G401.6 (cell line): ENCODE measurements around the gene SLC7A8.

ENCODE experiments used
- FAIRE-seq: peaks from 2 replicates; lab custom pipeline; 2012; peaks lifted over from hg19 to GRCh38; lab: Jason Lieb, UNC

SLC7A8 gene

DNA sequence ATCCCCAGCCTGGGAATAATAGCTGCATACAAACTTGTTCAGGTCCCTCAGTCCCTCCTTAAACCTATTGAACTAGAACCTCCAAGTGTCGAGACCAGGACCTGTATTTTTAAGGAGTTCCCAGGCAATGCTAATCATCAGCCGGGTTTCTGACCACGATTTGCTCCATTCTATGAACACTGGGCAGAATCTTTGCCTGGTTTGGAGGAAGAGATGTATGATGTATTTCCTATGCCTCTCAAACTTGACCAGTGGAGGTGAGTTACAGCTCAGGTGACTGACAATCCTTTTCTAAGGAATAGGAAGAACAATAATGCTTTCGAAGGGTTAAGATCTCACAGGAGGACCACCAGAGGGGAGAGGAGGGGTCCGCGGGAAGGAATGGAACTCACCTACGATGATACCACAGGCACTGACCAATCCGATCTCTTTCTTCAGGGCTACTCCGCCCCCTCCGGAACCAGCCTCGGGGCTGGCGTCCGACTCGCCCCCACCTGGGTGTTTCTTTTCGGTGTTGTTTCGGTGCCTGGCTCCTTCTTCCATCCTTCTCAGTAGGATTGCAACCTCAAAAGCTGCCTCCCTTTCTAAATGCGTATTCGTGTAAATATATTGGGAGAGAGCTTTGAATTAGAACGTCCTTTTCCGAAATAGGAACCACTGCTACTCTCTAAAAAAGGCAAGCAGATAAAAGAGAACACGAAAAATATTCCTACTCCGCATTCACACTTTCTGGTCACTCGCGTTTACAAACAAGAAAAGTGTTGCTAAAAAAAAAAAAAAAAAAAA is 895 bp downstream of the SLC7A8 start:
- no peak for FAIRE-seq

DNA sequence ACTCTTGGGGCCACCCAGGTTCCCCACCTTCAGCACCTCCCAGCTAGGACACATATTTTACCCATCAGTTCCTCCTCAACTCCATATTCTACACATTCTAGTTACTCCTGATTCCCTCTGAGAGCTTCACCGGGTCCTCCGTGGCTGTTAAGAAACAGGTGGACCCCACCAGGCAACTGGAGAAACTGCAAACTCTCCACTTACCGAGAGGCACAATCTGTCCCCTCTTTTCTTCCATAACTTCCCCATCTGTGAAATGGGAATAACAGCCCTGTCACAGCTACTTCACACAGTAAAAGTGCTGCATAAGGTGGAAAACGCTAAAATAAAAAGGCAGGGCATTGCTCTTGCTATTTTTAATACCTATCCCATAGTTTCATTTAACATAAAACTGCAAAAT is 1.5 kb downstream of the SLC7A8 start:
- no peak for FAIRE-seq

DNA sequence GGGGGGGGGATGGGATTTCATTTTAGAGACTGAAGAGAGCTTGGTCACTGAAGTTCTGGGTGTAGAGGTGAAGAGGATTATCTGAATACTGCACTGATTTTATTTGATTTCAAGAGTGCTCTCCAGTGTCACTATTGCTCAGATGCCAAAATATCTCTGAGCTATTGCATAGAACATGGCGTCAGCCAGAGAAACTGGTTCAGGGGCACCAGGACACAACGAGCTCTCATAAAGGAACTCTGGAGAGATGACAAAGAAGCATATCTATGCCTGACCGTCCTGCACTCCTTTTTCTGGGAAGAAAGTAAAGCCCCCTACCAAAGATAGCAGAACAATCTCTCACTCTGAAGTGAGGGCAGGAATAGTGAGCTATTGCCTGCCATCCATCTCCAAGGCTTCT is 2.0 kb downstream of the SLC7A8 start:
- no peak for FAIRE-seq

DNA sequence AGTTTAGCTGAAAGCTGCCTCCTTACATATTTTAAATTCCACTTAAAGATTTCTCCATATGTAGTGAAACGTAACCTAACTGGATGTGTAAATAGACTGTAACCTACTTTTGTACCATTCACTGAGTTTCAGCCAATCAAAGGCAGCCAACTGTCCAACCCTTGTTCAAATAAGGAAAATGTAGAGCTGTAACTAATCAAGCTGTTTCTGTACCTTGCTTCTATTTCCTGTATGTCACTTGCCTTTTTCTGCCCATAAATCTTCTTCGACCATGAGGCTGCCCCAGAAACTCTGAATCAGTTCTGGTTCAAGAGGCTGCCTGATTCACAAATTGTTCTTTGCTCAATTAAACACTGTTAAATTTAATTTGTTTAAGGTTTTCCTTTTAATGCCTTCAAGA is 6.3 kb downstream of the SLC7A8 start:
- FAIRE-seq = no peak

DNA sequence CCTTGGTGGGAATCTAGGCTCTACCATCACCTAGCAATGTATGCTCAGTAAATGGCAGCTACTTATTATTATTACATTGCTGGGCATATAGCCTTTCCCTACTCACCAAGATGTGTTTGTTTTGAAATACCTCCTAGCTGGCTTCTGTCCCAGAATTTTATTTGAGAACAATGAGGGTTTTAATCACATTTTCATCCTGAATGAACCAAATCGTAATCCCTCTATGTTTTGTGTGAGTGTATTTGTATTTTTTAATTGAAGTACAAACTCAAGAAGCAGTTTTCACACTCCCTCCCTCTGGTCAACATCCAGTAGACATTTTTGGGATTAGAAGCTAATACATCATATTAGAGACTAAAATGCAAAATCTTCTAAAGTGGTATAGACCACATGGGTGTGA is 7.6 kb downstream of the SLC7A8 start:
- FAIRE-seq = no peak

DNA sequence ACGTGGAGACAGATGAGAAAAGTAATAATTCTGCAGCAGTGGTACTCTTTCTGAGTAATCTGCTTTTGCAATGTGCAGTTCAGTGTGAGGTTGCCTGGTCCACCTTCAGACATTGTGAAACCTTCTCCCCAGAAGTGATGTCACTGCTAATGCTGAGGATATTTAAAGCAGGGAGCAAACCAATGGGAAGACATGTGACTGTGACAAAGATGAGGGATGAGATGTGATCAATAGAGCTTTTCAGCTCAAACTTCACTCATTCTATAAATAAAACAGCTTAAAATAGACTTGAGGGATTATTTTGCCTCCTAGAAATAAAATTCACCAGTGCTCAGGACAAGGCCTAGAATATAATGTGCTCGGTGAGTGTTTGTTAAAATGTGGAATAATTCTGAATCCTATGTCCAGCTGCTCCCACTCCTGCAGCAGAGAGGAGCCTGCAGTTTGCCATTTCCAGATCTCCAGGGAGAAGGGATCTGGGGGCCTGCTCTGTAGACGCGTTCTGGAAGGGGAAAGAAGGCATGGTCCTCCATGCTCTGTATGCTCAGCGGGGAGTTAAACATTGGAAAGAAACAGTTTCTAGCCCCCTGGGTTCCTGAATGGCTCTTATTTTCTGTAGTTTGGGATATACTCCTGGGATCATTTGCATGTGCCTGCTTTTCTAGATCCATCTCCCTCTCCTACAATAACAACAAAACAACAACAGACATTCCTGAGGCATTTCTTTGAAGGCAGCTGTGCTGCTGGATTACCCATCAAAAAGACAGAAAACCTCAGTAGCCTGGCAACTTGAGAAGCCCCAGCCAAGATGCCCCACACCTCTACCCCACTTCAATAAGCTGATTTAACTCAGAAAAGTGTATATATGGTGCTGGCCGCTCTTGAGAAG is 8.9 kb downstream of the SLC7A8 start:
- FAIRE-seq = no peak

DNA sequence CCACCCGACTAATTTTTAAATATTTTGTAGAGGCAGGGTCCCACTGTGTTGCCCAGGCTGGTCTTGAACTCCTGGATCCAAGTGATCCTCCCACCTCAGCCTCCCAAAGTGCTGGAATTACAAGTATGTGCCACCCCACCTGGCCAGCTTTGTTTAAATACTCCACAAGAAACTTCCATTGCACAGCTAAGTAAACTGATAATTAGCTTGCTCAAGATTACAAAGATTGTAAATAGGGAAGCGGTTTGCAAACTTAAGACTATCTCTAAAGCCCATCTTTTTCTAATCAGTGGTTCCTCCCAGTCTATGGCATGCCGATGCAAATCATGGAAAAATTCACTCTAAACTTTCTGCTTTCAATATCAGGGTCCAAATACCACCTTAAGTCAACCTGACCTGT is 9.7 kb downstream of the SLC7A8 start:
- FAIRE-seq = no peak

DNA sequence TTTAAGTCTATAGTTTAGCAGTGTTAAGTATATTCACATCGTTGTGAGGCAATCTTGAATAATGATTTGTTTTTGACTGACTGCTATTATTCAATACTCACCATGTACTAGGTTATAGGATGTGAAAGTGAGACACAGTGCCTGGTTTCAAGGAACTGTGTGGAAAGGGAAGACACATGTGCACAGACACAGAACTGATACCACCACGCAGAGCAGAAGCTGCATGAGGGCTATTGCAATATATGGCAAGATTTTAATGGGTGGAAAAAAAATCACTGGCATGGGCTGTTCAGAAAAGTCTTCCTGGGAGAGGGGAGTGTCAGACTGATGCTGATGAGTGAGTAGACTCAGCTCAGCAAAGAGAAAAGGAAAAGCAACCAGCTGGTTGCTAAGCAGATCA is 10.4 kb downstream of the SLC7A8 start:
- FAIRE-seq = no peak

DNA sequence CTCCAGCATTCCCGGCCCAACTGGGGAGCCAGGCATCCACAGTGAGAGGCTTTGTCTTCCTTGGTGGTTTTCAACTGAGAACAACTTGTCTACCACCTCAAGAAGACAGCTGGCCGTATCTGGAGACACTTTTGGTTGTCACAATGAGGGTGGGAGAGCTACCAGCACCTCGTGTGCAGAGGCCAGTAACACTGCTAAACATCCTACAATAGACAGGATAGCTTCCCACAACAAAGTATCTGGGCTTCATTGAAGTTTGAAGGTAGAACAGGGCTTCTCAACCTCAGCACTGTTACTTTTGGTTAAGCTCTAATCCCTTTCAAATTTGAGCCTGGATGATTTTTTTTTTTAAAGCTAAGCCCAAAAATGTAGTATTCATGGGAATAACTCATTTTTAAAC is 10.9 kb downstream of the SLC7A8 start:
- no peak for FAIRE-seq

DNA sequence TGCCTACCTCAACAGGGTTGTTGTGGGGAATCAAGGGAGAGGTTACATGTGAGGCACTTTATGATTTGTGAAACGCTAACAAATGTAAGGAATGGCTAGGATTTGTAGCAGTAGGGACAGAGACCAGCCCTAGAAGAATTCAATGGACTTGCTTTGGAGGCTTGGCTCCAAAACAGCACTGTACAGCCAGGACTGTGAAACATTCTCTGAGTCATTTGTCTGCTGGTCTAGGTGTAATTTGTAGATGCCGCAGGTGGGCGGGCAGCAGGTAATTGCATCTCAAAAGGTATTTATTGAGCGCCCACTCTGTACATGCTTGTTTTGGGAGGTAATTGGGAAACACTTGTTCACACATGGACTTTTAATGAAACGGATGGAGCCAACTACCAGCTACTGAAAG is 11.4 kb downstream of the SLC7A8 start:
- FAIRE-seq = no peak

DNA sequence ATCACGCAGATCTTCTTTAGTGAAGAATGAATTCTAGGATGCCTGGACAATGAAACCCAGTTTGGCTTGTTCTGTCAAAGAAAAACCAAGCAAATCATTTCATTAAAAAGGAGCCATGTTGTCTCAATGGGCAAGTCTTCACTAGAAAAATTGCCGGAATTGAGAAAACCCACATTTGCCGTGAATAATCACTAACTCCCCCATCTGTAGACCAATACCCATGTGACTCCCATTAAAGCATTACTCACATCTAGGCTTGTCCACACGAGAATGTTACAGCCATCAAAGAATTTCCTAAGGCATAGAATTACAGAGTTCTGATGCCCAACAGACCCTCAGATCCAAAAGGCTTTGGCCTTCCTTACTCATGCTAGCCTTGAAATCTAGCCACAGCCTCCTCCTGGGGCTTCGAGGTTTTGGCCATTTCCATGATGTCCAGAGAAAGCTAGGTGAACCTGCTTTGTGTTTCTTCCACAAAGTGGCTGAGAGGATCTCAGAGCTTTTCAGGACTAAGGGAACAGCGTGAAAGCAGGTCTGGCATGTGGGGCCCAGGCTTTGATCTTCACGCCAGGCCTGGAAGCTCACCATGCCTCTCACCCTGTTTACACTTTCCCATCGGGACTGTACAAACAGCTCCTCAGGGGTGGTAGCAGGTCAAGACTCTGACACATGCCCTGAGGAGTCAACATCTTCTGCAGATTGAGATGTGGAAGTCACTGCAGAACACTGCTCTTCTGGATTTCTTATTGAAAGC is 12.1 kb downstream of the SLC7A8 start:
- no peak for FAIRE-seq

DNA sequence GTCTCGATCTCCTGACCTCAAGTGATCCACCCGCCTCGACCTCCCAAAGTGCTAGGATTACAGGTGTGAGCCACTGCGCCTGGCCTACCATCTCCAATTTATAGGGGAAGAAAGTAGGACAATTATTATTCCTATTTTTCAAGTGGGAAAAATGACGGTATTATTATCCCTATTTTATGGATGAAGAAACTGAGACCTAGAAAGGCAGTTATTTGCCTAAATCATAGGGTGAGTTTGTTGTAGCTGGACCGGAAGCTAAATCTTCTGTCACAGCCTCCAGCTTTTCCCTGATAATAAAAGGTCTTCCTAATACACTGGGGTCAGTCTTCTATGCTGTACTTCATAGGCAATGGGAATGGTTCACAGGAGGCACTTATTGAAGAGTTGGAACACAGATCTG is 13.8 kb downstream of the SLC7A8 start:
- FAIRE-seq = no peak

DNA sequence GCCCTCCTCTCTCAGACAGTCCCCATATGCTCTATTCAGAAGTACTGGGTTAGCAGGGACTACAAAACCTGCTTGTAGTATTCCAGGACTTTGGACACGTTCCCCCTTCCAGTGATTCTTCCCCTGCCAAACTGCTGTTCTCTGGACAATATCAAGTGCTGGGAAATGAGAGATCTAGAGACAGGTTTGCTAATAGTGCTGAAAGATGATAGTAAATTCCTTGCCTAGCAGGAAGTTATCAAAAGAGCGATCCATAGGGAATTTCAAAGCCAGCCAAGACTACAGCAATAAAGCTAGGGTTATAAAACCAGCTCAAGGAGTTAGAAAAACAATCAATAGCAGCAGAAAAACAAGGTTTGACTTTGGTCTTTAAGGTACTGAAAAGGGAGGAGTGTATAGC is 15.2 kb downstream of the SLC7A8 start:
- no peak for FAIRE-seq

DNA sequence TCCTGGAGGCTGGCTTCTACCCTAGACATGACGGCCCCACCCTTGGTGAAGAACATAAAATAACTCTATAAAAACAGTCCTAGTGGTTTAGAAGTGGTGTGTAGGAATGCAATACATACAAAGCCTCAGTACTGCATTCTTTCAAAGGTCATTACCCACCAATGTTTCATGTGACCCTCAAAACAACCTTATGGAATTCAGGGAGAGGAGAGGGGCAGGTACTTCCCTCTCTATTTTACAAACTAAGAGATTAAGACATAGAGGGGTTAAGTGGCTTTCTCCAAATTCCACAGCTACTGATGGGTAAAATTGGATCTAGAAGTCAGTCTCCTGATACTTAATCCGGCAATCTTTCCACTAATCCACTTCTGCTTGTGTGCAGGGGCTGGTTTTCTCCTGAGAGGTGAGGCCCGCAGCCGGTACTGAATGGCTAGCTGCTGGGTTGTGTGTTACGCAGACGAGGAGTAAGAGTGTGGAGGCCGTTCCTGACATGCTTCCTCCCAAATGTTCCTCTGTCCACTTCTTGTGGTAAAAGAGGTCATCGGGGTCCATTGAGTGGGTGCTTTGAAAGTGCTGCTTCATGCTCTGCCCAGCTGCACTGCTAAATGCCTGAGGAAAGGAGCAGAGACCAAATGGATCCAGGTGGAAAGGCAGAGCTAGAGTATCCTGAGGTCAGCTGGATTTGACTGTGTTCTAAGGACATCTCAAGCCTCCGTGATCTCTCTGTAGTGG is 16.2 kb downstream of the SLC7A8 start:
- no peak for FAIRE-seq

DNA sequence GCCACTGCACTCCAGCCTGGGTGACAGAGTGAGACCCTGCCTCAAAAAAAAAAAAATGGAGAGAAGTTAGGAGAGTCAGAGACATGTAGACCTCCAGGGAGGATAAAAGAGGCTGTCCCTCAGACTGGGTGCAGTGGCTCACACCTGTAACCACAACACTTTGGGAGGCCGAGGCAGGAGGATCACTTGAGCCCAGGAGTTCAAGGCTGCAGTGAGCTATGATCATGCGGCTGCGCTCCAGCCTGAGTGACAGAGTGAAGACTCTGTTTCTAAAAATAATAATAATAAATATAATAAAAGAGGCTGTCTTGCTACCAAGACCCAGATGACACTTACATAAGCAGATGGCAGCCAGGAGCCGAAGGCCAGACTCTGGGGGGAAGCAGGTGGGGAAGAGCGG is 18.5 kb downstream of the SLC7A8 start:
- no peak for FAIRE-seq

DNA sequence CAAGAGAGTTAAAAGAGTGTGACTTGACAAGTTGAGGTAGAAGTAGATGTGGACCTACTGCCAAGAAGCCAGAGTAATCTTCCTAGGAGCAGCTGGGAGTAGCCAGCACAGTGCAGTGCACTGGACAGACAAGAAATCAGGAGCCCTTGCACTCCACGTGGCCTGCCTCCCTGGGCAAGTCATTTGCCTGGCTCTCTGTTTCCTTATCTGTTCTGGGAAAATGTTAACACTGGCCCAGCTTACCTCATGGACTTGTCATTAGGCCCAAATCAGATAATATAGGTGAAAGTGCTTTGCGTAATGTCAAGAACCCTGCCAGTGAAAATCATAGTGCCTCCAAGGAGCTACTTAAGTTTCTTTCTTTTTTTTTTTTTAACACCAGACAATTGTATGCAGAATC is 19.2 kb downstream of the SLC7A8 start:
- no peak for FAIRE-seq

DNA sequence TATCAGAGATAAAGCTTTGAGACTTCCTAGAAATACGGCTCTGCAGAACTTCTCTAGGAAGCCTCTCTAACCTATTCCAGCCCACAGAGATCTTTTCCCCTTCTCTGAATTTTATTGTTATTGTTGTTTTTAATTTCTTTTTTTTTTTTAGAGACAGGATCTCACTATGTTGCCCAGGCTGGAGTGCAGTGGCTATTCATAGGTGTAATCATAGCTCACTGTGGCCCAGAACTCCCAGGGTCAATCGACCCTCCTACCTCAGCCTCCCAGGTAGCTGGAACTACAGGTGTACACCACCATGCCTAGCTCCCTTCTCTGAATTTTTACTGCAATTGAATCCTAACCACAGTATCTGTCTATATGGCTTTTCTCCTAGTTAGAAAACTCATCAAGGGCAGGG is 19.6 kb downstream of the SLC7A8 start:
- no peak for FAIRE-seq

DNA sequence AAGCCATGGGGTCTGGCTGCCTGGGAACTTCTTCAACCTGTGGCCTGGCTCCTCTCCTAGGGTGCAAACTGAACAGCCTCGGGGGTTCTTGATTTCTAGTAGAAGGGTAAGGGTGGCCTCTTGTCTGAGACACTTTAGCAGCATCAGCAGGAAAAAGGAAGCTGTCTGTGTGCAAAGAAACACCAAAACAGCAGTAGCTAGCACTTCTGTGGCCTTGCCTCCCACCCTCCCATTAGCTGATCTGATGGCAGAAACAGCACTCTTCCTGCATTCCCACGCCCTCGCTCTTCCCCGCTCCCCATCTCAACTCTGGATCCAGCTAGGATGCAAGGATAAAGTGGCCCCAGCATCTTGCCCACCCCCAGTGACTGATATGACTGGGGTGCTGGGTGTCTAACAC is 20.7 kb downstream of the SLC7A8 start:
- no peak for FAIRE-seq

DNA sequence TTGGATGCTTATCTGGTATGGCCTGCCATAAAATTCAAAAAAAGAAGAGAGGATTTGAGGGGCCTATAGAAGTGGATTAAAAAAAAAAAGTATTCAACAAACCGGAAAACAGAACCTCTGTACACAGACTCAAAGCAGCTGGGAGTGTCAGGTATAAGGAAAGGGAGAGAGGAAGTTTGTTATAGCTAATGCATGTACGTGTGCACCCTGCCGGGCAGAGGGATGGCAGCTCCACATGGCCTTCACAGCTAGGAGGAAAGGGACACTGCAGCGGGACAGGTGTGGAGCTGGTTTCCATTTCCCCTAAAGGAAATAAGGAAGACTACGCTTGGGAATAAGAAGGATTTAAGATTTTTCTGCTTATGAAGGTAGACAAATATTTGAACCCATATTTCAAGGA is 21.5 kb downstream of the SLC7A8 start:
- FAIRE-seq = no peak

DNA sequence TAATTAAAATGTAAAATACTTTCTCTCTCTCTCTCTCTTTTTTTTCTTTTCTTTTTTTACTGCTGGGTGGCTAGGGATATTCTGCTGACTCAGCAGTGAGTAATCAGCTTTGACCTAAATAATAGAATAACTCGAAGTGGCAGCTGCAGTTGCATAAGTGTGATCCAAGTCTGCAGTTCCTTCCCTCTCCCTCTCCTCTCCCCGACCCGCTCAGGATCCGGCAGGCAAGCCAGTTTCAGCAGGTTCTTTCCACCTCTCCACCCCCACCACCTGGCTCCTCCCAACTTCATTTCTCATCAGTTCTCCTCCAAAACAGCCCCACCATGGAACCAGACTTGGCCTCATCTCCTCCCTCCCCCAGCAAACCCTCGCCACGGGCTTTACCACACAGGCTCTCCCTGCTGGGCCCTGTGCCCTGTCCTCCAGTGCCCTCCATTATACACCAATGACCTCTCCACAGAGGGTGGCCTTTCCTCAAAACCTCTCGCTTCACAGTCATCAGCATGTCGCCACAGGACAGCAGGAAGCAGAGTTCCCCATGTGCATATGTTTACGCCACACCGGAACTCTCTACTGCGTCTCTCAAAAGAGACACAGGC is 22.4 kb downstream of the SLC7A8 start:
- no peak for FAIRE-seq

DNA sequence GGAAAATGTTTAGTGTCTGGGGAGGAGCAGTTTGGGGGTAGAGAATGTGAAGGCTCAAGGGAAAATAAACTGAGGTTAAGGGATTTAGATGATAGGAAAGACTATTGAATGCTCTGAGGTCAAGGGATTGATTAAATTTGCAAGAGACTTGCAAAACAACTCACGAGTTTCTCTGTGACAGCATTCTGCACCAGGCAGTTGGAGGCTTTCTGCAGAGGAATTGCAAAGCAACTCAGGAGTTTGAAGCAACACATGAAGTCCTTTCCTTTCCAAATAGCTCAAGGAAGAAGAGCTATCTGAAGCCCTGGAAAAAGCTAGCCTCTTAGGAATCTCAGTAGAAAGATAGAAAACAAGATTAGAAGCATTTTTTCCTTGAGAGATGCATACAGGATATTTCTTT is 23.9 kb downstream of the SLC7A8 start:
- FAIRE-seq = no peak

DNA sequence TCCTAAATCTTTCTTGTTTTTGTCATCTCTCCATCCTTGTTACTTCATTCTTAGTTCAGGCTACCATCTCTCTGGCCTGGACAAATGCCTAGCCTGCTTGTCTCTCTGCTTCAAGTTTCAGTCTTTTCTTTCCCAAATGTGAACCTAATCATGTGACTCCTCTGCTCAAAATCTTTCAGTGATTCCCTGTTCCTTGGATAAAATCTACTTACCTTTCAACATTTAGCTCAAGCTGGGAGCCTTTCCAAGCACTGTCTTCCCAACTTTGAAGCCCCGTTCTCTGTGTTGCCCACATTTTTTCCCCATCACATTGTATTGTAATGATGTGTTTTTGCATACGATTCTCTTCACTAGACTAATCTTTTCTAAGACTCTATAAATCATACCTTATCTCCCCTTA is 24.7 kb downstream of the SLC7A8 start:
- FAIRE-seq = no peak
